Activated naive CD4-positive, alpha-beta T cell treated with anti-CD3 and anti-CD28 coated beads for 36 hours (primary cell): ENCODE results near the gene ZXDB. TPM values are rescaled to one million over a fixed set of nuclear protein-coding genes. Genes with fewer than 3 reads are reported as not detected.
"Not testable (repeated sequence)": the region's sequence is repeated elsewhere in the genome, so short reads cannot be mapped to it uniquely, and the experiment has no call there.

Experiments used
- CTCF ChIA-PET: fragments of 350-600 bp; sonication (Branson Sonifier 250); formaldehyde crosslinking; loops from one replicate; lab custom pipeline; 2021; ENCODE audit warnings: antibody characterized with exemption; lab: Charles Lee
- DNase-seq: peaks from one replicate; pipeline ENCODE4 v3.0.0-alpha.2; 2020
- H3K27ac Mint-ChIP-seq: one replicate; pipeline ENCODE4 v1.8.0; 2021; ENCODE audit warnings: mild to moderate bottlenecking, mixed read lengths
- H3K27me3 Mint-ChIP-seq: one replicate; pipeline ENCODE4 v1.8.0; 2021; ENCODE audit warnings: low read depth, mixed read lengths
- H3K36me3 Mint-ChIP-seq: one replicate; pipeline ENCODE4 v1.8.0; 2021; ENCODE audit warnings: low read depth, mixed read lengths
- H3K4me1 Mint-ChIP-seq: one replicate; pipeline ENCODE4 v1.8.0; 2021; ENCODE audit warnings: low read depth, mixed read lengths
- H3K4me3 Mint-ChIP-seq: one replicate; pipeline ENCODE4 v1.8.0; 2021; ENCODE audit warnings: mild to moderate bottlenecking, moderate library complexity, mixed read lengths
- H3K9me3 Mint-ChIP-seq: one replicate; pipeline ENCODE4 v1.8.0; 2021; ENCODE audit warnings: mixed read lengths
- intact Hi-C: fragments of 100-400 bp; cut with micrococcal nuclease; formaldehyde crosslinking; loops from one replicate; pipeline ENCODE4 v1.15.1; 2023
- total RNA-seq, 2 experiments: library from RNA; stranded (reverse); gene quantifications; one replicate each; pipeline ENCODE4 v1.2.3, GENCODE V29; 2021

Gene ZXDB
- 1 to 10 TPM; 4.6 to 4.8 TPM for total RNA-seq

- peaks cover 19% of the 10 kb centered on the region for H3K36me3 Mint-ChIP-seq
- peak within 1 kb of the TSS; percentile 90 for H3K27ac Mint-ChIP-seq
- not testable (repeated sequence) for H3K27me3 Mint-ChIP-seq, H3K9me3 Mint-ChIP-seq
- peaks cover 22% of the 10 kb centered on the region for H3K4me1 Mint-ChIP-seq
- DNase-seq = peak; percentile 20
- intact Hi-C loops = loop anchor here (1.0 to 5.0 kb wide), 4 partner anchors 305 to 1029 kb away; partner anchors contain the start of genes FAAH2, UBQLN2 and ZXDA
- peak within 1 kb of the TSS; percentile 81 for H3K4me3 Mint-ChIP-seq
- CTCF ChIA-PET = interaction anchor here (0.5 kb wide), 1 partner anchor 58 kb away, joined by 5 read pairs; no protein-coding TSS in a partner anchor
Measured at GRCh38 chrX:57591284-57592159, at the start of gene ZXDB. ZXDB (plus strand) TSS chrX:57592011; CDS start chrX:57592049, 38 bp downstream.

GRCh38 chrX:57565198-57565597 is 26.6 kb upstream of the ZXDB start:
- H3K4me3 Mint-ChIP-seq = no peak overlapping the region
- no peak for DNase-seq
- intact Hi-C loops = no loop called here
- H3K27me3 Mint-ChIP-seq = peaks cover under 1% of the 10 kb centered on the region
- H3K4me1 Mint-ChIP-seq = no peaks in the 10 kb centered on the region
- no peak overlapping the region for H3K27ac Mint-ChIP-seq
- CTCF ChIA-PET = no interaction called here
- no peaks in the 10 kb centered on the region for H3K36me3 Mint-ChIP-seq
- no peaks in the 10 kb centered on the region for H3K9me3 Mint-ChIP-seq

DNA sequence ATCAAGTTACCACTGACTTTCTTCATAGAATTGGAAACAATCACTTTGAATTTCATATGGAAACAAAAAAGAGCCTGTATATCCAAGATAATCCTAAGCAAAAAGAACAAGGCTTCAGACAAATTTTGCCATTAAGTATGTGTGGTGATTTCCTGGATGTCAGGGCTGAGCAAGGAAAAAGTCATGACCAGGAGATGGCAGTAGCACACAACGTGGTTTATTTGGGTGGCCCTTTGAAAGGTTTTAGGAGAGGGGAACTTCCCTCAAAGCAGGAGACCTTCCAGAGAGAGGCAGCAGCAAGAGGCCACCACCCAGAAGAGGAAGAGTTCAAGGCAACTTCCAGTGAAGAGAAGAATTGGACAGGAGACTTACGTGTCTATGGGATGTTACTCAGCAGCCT is 18.1 kb upstream of the ZXDB start:
- H3K4me3 Mint-ChIP-seq = no peak overlapping the region
- no peaks in the 10 kb centered on the region for H3K4me1 Mint-ChIP-seq
- H3K27ac Mint-ChIP-seq = no peak overlapping the region
- CTCF ChIA-PET = interaction anchor here (0.6 to 0.8 kb wide), 3 partner anchors 247 to 417 kb away, joined by 3 to 5 read pairs (median 3); no protein-coding TSS in a partner anchor
- no peaks in the 10 kb centered on the region for H3K27me3 Mint-ChIP-seq
- intact Hi-C loops = loop anchor here (1.0 to 5.0 kb wide), 3 partner anchors 249 to 454 kb away; no protein-coding TSS in a partner anchor
- no peaks in the 10 kb centered on the region for H3K9me3 Mint-ChIP-seq
- no peaks in the 10 kb centered on the region for H3K36me3 Mint-ChIP-seq
- DNase-seq = peak; percentile 39

- intact Hi-C loops, H3K36me3 Mint-ChIP-seq, CTCF ChIA-PET, DNase-seq, H3K4me1 Mint-ChIP-seq, H3K4me3 Mint-ChIP-seq, H3K27ac Mint-ChIP-seq, H3K9me3 Mint-ChIP-seq, H3K27me3 Mint-ChIP-seq: not testable (repeated sequence)
Measured at GRCh38 chrX:57582948-57583347, 8.9 kb upstream of the ZXDB start.

DNA sequence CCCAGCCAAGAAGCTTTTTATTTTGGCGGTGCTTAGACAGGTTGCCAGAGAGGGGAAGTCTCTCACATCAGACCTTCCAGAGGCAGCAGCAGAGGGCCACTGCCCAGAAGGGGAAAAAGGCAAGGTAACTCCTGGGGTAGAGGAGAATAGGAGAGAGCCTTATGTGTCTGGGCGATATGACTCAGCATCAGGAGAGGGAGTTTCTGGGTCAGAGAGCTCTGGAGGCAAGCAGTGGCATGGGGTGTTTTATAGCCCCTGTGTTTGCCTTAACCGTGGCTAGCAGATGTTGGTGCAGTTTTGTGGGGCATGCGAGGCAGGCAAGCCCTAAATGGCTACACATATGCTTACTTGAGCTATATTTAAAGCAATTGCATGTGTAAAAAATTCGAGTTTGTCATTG is 8.3 kb upstream of the ZXDB start:
- DNase-seq = no peak
- CTCF ChIA-PET = no interaction called here
- Mint-ChIP-seq H3K36me3 (no peaks in the 10 kb centered on the region), H3K9me3 (no peaks in the 10 kb centered on the region), H3K4me1 (no peaks in the 10 kb centered on the region), H3K27me3 (no peaks in the 10 kb centered on the region), H3K4me3 (no peak overlapping the region), H3K27ac (no peak overlapping the region)
- intact Hi-C loops = no loop called here

GRCh38 chrX:57586360-57586759 is 5.5 kb upstream of the ZXDB start:
- Mint-ChIP-seq H3K4me3 (no peak overlapping the region), H3K36me3 (no peaks in the 10 kb centered on the region), H3K9me3 (no peaks in the 10 kb centered on the region), H3K4me1 (peaks cover 5% of the 10 kb centered on the region), H3K27me3 (no peaks in the 10 kb centered on the region), H3K27ac (no peak overlapping the region)
- no peak for DNase-seq
- CTCF ChIA-PET = no interaction called here
- intact Hi-C loops = loop anchor here (5.0 kb wide), 1 partner anchor 589 kb away; the partner anchor contains the start of gene SPIN3

DNA sequence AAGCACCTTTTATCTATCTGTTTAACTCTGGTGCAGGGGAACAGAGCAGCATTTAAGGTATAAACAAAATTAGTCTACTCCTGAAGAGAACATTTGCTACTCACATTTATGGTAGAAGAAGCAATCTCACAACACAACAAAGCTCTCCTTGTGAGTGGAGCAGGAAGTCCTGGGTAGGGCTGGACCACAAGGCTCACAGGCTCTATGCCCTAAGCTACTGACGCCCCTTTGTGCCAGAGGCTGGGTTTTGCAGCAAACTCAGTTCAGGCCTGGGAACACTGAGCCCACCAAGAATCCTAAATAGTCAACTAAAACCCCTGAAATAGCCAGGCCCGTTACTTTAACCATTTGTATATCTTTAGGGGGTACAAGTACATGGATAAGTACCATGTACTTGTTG is 4.7 kb upstream of the ZXDB start:
- Mint-ChIP-seq H3K9me3 (no peaks in the 10 kb centered on the region), H3K27me3 (no peaks in the 10 kb centered on the region), H3K27ac (no peak overlapping the region), H3K36me3 (no peaks in the 10 kb centered on the region), H3K4me3 (no peak overlapping the region), H3K4me1 (peaks cover 6% of the 10 kb centered on the region)
- CTCF ChIA-PET = no interaction called here
- no peak for DNase-seq
- intact Hi-C loops = loop anchor here (5.0 kb wide), 1 partner anchor 590 kb away; the partner anchor contains the start of gene SPIN3

GRCh38 chrX:57587607-57588006 is 4.2 kb upstream of the ZXDB start:
- H3K36me3 Mint-ChIP-seq = no peaks in the 10 kb centered on the region
- no peak overlapping the region for H3K4me3 Mint-ChIP-seq
- no peaks in the 10 kb centered on the region for H3K9me3 Mint-ChIP-seq
- H3K4me1 Mint-ChIP-seq = peaks cover 6% of the 10 kb centered on the region
- no peaks in the 10 kb centered on the region for H3K27me3 Mint-ChIP-seq
- intact Hi-C loops = loop anchor here (5.0 kb wide), 1 partner anchor 590 kb away; the partner anchor contains the start of gene SPIN3
- H3K27ac Mint-ChIP-seq = no peak overlapping the region
- no peak for DNase-seq
- CTCF ChIA-PET = no interaction called here

- peaks cover 21% of the 10 kb centered on the region for H3K36me3 Mint-ChIP-seq
- H3K27me3 Mint-ChIP-seq, H3K27ac Mint-ChIP-seq, H3K9me3 Mint-ChIP-seq, CTCF ChIA-PET: not testable (repeated sequence)
- intact Hi-C loops = loop anchor here (5.0 kb wide), 3 partner anchors 320 to 1030 kb away; partner anchors contain the start of genes UBQLN2 and ZXDA
- H3K4me3 Mint-ChIP-seq = peak overlapping the region; percentile 54
- DNase-seq = peak; percentile 13
- peaks cover 24% of the 10 kb centered on the region for H3K4me1 Mint-ChIP-seq
Measured at GRCh38 chrX:57592160-57592893, 516 bp downstream of the ZXDB start.

DNA sequence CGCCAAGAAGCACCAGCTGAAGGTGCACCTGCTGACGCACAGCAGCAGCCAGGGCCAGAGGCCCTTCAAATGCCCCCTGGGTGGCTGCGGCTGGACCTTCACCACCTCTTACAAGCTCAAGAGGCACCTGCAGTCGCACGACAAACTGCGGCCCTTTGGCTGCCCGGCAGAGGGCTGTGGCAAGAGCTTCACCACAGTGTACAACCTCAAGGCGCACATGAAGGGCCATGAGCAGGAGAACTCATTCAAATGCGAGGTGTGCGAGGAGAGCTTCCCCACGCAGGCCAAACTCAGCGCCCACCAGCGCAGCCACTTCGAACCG is 1.0 kb downstream of the ZXDB start:
- H3K27ac Mint-ChIP-seq, CTCF ChIA-PET, H3K9me3 Mint-ChIP-seq, H3K27me3 Mint-ChIP-seq: not testable (repeated sequence)
- DNase-seq = peak; percentile 16
- Mint-ChIP-seq H3K4me3 (peak overlapping the region; percentile 29), H3K36me3 (peaks cover 23% of the 10 kb centered on the region), H3K4me1 (peaks cover 24% of the 10 kb centered on the region)
- intact Hi-C loops = loop anchor here (5.0 kb wide), 3 partner anchors 319 to 1031 kb away; partner anchors contain the start of genes UBQLN2 and ZXDA

- Mint-ChIP-seq H3K27ac (peak overlapping the region; percentile 71), H3K4me1 (peaks cover 24% of the 10 kb centered on the region), H3K36me3 (peaks cover 28% of the 10 kb centered on the region), H3K4me3 (peak overlapping the region; percentile 46), H3K27me3 (no peaks in the 10 kb centered on the region), H3K9me3 (peaks cover 14% of the 10 kb centered on the region)
- CTCF ChIA-PET = no interaction called here
- intact Hi-C loops = no loop called here
- no peak for DNase-seq
Measured at GRCh38 chrX:57595381-57595811, 3.6 kb downstream of the ZXDB start.

DNA sequence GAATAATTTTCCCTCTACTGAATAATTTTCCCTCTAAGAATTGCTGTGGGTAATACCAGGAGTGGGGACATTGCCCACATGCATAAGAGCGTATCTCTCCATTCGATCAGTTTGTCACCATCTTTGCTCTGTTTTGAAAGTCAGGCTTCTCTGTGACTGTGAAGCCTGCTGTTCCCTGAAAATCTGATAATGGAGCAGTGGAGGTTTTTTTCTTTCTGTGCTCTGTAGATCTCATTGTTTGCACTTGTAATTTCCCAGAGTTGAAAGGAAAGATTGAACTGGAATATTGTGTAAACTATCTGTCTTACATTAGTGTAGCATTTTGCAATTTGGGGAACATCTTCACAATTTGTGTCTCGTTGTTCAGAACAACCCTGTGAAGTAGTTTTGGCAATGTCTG is 4.3 kb downstream of the ZXDB start:
- Mint-ChIP-seq H3K36me3 (peaks cover 28% of the 10 kb centered on the region), H3K27ac (no peak overlapping the region), H3K4me3 (peak overlapping the region; percentile 14), H3K9me3 (peaks cover 14% of the 10 kb centered on the region), H3K27me3 (no peaks in the 10 kb centered on the region), H3K4me1 (peaks cover 20% of the 10 kb centered on the region)
- DNase-seq = no peak
- intact Hi-C loops = no loop called here
- CTCF ChIA-PET = no interaction called here
